ENCODE data around the gene ATP6V1E1. TPM values are rescaled to one million over a fixed set of nuclear protein-coding genes. Genes with fewer than 3 reads are reported as not detected.

The ATP6V1E1 gene
- total and polyA plus RNA-seq, 8 donors, result 19.2 to 78.9 (median 31.5) TPM

- DNase-seq, result no peak
- 73 to 74% methylated on average over 3 of the region's 3 CpGs for WGBS, 2 donors
- intact Hi-C loops (cut with DNase I), result no loop called here
Observed at GRCh38 chr22:17665854-17666253, 37.3 kb upstream of the ATP6V1E1 start.

GRCh38 chr22:17665248-17665647, 36.7 kb upstream of the ATP6V1E1 start:
- H3K27ac ChIP-seq, result no peak overlapping the region
- DNase-seq, result no peak
- no peaks in the 10 kb centered on the region for H3K4me1 ChIP-seq
- no peak for ATAC-seq
- TF ChIP-seq CTCF (IDR thresholded peaks at IDR 0.05), result no peak
- H3K27me3 ChIP-seq, result no peaks in the 10 kb centered on the region
- no peak overlapping the region for H3K4me3 ChIP-seq
- intact Hi-C loops (cut with DNase I), result no loop called here
- 90 to 95% methylated on average over 3 of the region's 3 CpGs for WGBS, 2 donors
- no peak for FAIRE-seq
- no peaks in the 10 kb centered on the region for H3K9me3 ChIP-seq
- peaks cover 0 to 11% (median 0%) of the 10 kb centered on the region in 3 donors for H3K36me3 ChIP-seq

More at GRCh38 chr22:17665854-17666253, 37.3 kb upstream of the ATP6V1E1 start:
- no peak for TF ChIP-seq CTCF (IDR thresholded peaks at IDR 0.05)
- H3K27ac ChIP-seq, result no peak overlapping the region
- no peaks in the 10 kb centered on the region for H3K9me3 ChIP-seq
- H3K4me3 ChIP-seq, result no peak overlapping the region
- H3K36me3 ChIP-seq, result peaks cover 0 to 11% (median 0%) of the 10 kb centered on the region in 3 donors
- no peaks in the 10 kb centered on the region for H3K4me1 ChIP-seq
- H3K27me3 ChIP-seq, result no peaks in the 10 kb centered on the region
- FAIRE-seq (no peak), ATAC-seq (no peak)

GRCh38 chr22:17664414-17665055, 36.0 kb upstream of the ATP6V1E1 start:
- Histone ChIP-seq H3K36me3 (peaks cover 0 to 11% (median 0%) of the 10 kb centered on the region in 3 donors), H3K27ac (no peak overlapping the region), H3K4me3 (no peak overlapping the region), H3K9me3 (no peaks in the 10 kb centered on the region), H3K4me1 (no peaks in the 10 kb centered on the region), H3K27me3 (no peaks in the 10 kb centered on the region)
- intact Hi-C loops (cut with DNase I), result no loop called here
- no peak for DNase-seq
- 95% methylated on average over 6 of the region's 6 CpGs for WGBS, 2 donors
- FAIRE-seq, result no peak
- no peak for ATAC-seq
- TF ChIP-seq CTCF (IDR thresholded peaks at IDR 0.05), result no peak

GRCh38 chr22:17656870-17657395, 28.4 kb upstream of the ATP6V1E1 start:
- no peak for ATAC-seq

More at GRCh38 chr22:17656870-17657395, 28.4 kb upstream of the ATP6V1E1 start:
- DNase-seq (no peak), FAIRE-seq (no peak)
- no peak overlapping the region for H3K27ac ChIP-seq
- intact Hi-C loops (cut with DNase I), result no loop called here
- H3K9me3 ChIP-seq, result no peaks in the 10 kb centered on the region
- 93 to 95% methylated on average over 10 of the region's 10 CpGs for WGBS, 2 donors
- no peak overlapping the region for H3K4me3 ChIP-seq
- H3K36me3 ChIP-seq, result peaks cover 0 to 8% (median 3%) of the 10 kb centered on the region in 3 donors
- no peak for TF ChIP-seq CTCF (IDR thresholded peaks at IDR 0.05)
- H3K27me3 ChIP-seq, result no peaks in the 10 kb centered on the region
- H3K4me1 ChIP-seq, result peaks cover 0 to 9% (median 6%) of the 10 kb centered on the region in 3 donors
